ENCODE results near the gene TEPSIN.

DNA sequence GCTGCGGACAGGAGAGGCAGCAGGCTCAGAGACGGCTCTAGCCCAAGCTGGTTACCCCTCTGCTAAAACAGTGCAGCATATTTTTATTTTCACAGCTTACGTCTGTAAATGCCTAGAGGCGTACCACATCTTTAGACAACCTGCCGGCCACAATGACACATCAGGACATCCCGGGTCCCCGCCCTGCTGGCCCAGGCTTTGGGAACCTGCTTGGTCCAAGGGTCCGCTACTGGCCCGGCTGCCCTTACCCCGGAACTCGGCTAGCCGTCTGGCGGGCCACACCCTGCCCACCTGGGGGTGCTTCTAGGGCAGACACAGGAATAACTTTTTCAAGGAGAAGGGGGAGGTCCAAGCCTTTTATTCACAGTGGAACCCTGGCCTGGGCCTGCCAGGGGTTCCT, 20.4 kb downstream of the TEPSIN start:
- TF ChIP-seq, protein P1, sequence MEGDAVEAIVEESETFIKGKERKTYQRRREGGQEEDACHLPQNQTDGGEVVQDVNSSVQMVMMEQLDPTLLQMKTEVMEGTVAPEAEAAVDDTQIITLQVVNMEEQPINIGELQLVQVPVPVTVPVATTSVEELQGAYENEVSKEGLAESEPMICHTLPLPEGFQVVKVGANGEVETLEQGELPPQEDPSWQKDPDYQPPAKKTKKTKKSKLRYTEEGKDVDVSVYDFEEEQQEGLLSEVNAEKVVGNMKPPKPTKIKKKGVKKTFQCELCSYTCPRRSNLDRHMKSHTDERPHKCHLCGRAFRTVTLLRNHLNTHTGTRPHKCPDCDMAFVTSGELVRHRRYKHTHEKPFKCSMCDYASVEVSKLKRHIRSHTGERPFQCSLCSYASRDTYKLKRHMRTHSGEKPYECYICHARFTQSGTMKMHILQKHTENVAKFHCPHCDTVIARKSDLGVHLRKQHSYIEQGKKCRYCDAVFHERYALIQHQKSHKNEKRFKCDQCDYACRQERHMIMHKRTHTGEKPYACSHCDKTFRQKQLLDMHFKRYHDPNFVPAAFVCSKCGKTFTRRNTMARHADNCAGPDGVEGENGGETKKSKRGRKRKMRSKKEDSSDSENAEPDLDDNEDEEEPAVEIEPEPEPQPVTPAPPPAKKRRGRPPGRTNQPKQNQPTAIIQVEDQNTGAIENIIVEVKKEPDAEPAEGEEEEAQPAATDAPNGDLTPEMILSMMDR (IDR thresholded peaks at IDR 0.05) = no peak
- no peak for TF ChIP-seq POLR2A (IDR thresholded peaks at IDR 0.05)

Measured in Peyer's patch (tissue), 4 donors.